ENCODE data around the gene SZT2.
"Not testable (repeated sequence)": the region's sequence is repeated elsewhere in the genome, so short reads cannot be mapped to it uniquely, and the experiment has no call there.

Gene SZT2

GRCh38 chr1:43363283-43363934 is 26.3 kb upstream of the SZT2 start:
- DNase-seq, result no peak

- no peak for DNase-seq
Measured at GRCh38 chr1:43363935-43364525, 25.7 kb upstream of the SZT2 start.

GRCh38 chr1:43365678-43366077 is 24.0 kb upstream of the SZT2 start:
- no peak for DNase-seq

GRCh38 chr1:43366179-43366578 is 23.5 kb upstream of the SZT2 start:
- DNase-seq, result no peak

GRCh38 chr1:43366601-43367025 is 23.1 kb upstream of the SZT2 start:
- no peak for DNase-seq

GRCh38 chr1:43367026-43367903 is 22.4 kb upstream of the SZT2 start:
- DNase-seq, result no peak

- DNase-seq, result peak; percentile 71
Measured at GRCh38 chr1:43367904-43368645, 21.6 kb upstream of the SZT2 start, which contains the start of gene ELOVL1. TSS of gene ELOVL1 (minus strand) at chr1:43368011. CDS start at chr1:43365609, 2,402 bp downstream.

GRCh38 chr1:43368646-43369020 is 21.1 kb upstream of the SZT2 start:
- no peak for DNase-seq

GRCh38 chr1:43369779-43370178 is 19.9 kb upstream of the SZT2 start:
- not testable (repeated sequence) for DNase-seq

GRCh38 chr1:43370564-43370963 is 19.1 kb upstream of the SZT2 start:
- DNase-seq, result no peak

- DNase-seq, result no peak
Measured at GRCh38 chr1:43372172-43372571, 17.5 kb upstream of the SZT2 start.

- DNase-seq, result no peak
Measured at GRCh38 chr1:43373066-43373940, 16.4 kb upstream of the SZT2 start.

GRCh38 chr1:43376723-43377235 is 12.9 kb upstream of the SZT2 start:
- DNase-seq, result no peak

GRCh38 chr1:43377831-43378230 is 11.9 kb upstream of the SZT2 start:
- no peak for DNase-seq

- no peak for DNase-seq
Measured at GRCh38 chr1:43379476-43379875, 10.2 kb upstream of the SZT2 start.

GRCh38 chr1:43381612-43382011 is 8.1 kb upstream of the SZT2 start:
- DNase-seq, result no peak

GRCh38 chr1:43382027-43382779 is 7.5 kb upstream of the SZT2 start:
- DNase-seq, result no peak

- no peak for DNase-seq
Measured at GRCh38 chr1:43383449-43383848, 6.2 kb upstream of the SZT2 start.

- DNase-seq, result no peak
Measured at GRCh38 chr1:43386676-43387075, 3.0 kb upstream of the SZT2 start.

GRCh38 chr1:43387976-43388599 is 1.6 kb upstream of the SZT2 start:
- no peak for DNase-seq

- DNase-seq, result no peak
Measured at GRCh38 chr1:43388613-43389012, 1.1 kb upstream of the SZT2 start.
